Stomach (tissue), 4 donors: Measurements from ENCODE around the gene CCDC127.

Experiments used
- CTCF ChIP-seq, 7 experiments: fragments of 450-650 bp in 4 of 7; fragments of 200-600 bp in 3 of 7; sonication (generic) in 3 of 7; IDR thresholded peaks; one replicate each; pipeline ENCODE4 v1.5.1; 2016 to 2019; ENCODE audit warnings: antibody characterized with exemption in 7 of 7, control low read depth in 2 of 7, mild to moderate bottlenecking in 1 of 7
- POLR2A ChIP-seq, 4 donors: fragments of 450-650 bp; IDR thresholded peaks; one replicate each; pipeline ENCODE4 v1.6.1; 2016; ENCODE audit warnings: antibody characterized with exemption in 4 of 4, control low read depth in 2 of 4, mild to moderate bottlenecking in 1 of 4, moderate library complexity in 1 of 4

GRCh38 chr5:171801-172331 lies 46.1 kb downstream of the CCDC127 start:
- TF ChIP-seq POLR2A (IDR thresholded peaks at IDR 0.05), result no peak
- TF ChIP-seq CTCF (IDR thresholded peaks at IDR 0.05), result no peak
